NB4 (cell line): ENCODE results near the gene STPG4.

Experiments used
- MYC ChIP-seq: IDR thresholded peaks from 2 replicates; pipeline ENCODE4 v1.6.1; 2011; ENCODE audit warnings: low read depth, low read length
- POLR2A ChIP-seq: IDR thresholded peaks from 2 replicates; pipeline ENCODE4 v1.6.1; 2011; ENCODE audit warnings: mild to moderate bottlenecking; ENCODE audit not compliant: insufficient read length; ENCODE audit errors: extremely low read depth
- TF ChIP-seq, protein P1 (sequence below): IDR thresholded peaks from one replicate; pipeline ENCODE4 v1.5.1; 2012; ENCODE audit warnings: low read depth, low read length
- TF ChIP-seq, protein P2 (sequence below): IDR thresholded peaks from 2 replicates; pipeline ENCODE4 v1.6.1; 2011; ENCODE audit warnings: low read depth, low read length

DNA sequence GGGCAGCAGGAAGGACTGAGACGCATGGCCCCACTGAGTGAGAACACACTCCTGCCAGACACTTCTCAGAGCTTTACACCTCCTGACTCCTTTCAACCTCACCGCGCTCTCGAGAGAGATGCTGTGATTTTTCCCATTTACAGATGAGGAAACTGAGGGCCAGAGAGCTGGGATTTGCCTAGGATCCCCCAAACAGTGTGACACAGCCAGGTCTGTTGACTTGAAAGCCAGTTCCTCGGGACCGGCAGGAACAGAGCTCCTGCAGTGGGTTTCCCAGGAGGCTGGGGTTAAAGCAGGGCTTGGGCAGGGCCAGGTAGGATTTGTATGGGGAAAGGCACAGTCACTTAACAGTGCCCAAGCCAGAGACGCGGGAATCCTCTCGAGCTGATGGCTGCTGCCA is 81.9 kb downstream of the STPG4 start:
- TF ChIP-seq, protein P1, sequence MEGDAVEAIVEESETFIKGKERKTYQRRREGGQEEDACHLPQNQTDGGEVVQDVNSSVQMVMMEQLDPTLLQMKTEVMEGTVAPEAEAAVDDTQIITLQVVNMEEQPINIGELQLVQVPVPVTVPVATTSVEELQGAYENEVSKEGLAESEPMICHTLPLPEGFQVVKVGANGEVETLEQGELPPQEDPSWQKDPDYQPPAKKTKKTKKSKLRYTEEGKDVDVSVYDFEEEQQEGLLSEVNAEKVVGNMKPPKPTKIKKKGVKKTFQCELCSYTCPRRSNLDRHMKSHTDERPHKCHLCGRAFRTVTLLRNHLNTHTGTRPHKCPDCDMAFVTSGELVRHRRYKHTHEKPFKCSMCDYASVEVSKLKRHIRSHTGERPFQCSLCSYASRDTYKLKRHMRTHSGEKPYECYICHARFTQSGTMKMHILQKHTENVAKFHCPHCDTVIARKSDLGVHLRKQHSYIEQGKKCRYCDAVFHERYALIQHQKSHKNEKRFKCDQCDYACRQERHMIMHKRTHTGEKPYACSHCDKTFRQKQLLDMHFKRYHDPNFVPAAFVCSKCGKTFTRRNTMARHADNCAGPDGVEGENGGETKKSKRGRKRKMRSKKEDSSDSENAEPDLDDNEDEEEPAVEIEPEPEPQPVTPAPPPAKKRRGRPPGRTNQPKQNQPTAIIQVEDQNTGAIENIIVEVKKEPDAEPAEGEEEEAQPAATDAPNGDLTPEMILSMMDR = no peak
- no peak for TF ChIP-seq POLR2A
- TF ChIP-seq, protein P2, sequence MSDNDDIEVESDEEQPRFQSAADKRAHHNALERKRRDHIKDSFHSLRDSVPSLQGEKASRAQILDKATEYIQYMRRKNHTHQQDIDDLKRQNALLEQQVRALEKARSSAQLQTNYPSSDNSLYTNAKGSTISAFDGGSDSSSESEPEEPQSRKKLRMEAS = no peak
- TF ChIP-seq MYC = no peak
